GM19463 (cell line): ENCODE measurements around the gene EIF3J.
A peak's percentile ranks its signal among the peaks of the same experiment; 100 is the strongest.
"Not testable (repeated sequence)": the region's sequence is repeated elsewhere in the genome, so short reads cannot be mapped to it uniquely, and the experiment has no call there.

Experiments used
- ATAC-seq: cut with Tn5 transposase; IDR thresholded peaks from one replicate; pipeline ENCODE4 v1.9.1; 2021; ENCODE audit warnings: mild to moderate bottlenecking, moderate library complexity; ENCODE audit not compliant: unreplicated experiment

Gene EIF3J

GRCh38 chr15:44541282-44541958, 4.5 kb downstream of the EIF3J start:
- ATAC-seq: no peak

- ATAC-seq: no peak
Measured at GRCh38 chr15:44542596-44542995, 5.6 kb downstream of the EIF3J start.

- not testable (repeated sequence) for ATAC-seq
Measured at GRCh38 chr15:44544745-44545144, 7.8 kb downstream of the EIF3J start.

GRCh38 chr15:44545913-44546802, 9.2 kb downstream of the EIF3J start:
- ATAC-seq: peak; percentile 90

- not testable (repeated sequence) for ATAC-seq
Measured at GRCh38 chr15:44549152-44549551, 12.2 kb downstream of the EIF3J start.

- ATAC-seq: no peak
Measured at GRCh38 chr15:44550256-44550655, 13.3 kb downstream of the EIF3J start.

- ATAC-seq: no peak
Measured at GRCh38 chr15:44550734-44551133, 13.8 kb downstream of the EIF3J start.

GRCh38 chr15:44554934-44555723, 18.2 kb downstream of the EIF3J start:
- ATAC-seq: no peak

- ATAC-seq: not testable (repeated sequence)
Measured at GRCh38 chr15:44560926-44561325, 24.0 kb downstream of the EIF3J start.

GRCh38 chr15:44565387-44566154, 28.6 kb downstream of the EIF3J start:
- ATAC-seq: no peak

- ATAC-seq: no peak
Measured at GRCh38 chr15:44566155-44566540, 29.2 kb downstream of the EIF3J start.

GRCh38 chr15:44568338-44568737, 31.4 kb downstream of the EIF3J start:
- no peak for ATAC-seq

GRCh38 chr15:44569316-44569715, 32.4 kb downstream of the EIF3J start:
- ATAC-seq: no peak

- no peak for ATAC-seq
Measured at GRCh38 chr15:44570361-44570760, 33.4 kb downstream of the EIF3J start.

GRCh38 chr15:44573386-44573785, 36.4 kb downstream of the EIF3J start:
- ATAC-seq: no peak

- ATAC-seq: no peak
Measured at GRCh38 chr15:44574734-44575133, 37.8 kb downstream of the EIF3J start.

- ATAC-seq: no peak
Measured at GRCh38 chr15:44580105-44580504, 43.2 kb downstream of the EIF3J start.

- no peak for ATAC-seq
Measured at GRCh38 chr15:44584162-44584749, 47.3 kb downstream of the EIF3J start.

- ATAC-seq: no peak
Measured at GRCh38 chr15:44585633-44586032, 48.7 kb downstream of the EIF3J start.

GRCh38 chr15:44588541-44588940, 51.6 kb downstream of the EIF3J start:
- ATAC-seq: no peak
